ENCODE results near the gene LAMTOR4.

LAMTOR4 gene

DNA sequence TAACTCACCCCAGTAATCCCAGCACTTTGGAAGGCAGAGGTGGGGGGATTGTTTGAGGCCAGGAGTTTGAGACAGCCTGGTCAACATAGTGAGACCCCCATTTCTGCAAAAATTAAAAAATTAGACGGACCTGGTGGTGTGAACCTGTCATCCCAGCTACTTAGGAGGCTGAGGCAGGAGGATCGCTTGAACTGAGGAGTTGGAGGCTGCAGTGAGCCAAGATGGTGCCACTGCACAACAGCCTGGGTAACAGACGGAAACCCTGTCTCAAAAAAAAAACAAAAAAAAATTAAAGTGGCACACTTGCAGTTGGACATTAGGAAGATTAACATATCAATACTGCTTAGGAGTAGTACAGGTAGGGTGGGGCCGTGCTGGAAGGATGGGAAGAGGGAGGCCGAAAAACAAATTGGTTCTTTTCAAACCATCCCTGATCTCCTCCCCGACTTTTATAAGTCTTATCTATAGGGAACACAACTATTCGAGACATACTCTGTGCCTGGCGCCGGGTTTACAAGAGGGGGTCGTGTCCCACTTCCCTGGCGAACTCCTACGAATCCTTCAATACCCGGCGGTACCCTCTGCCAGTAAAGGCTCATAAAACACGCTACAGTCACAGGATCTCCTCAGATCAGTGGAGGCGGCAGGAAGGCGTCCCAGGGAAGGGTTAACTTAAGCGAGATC is 30.2 kb upstream of the LAMTOR4 start:
- H3K4me3 ChIP-seq (ENCODE audit: low read depth, low read length) = peak overlapping the region; percentile 95
- peak overlapping the region; percentile 97 for H3K27ac ChIP-seq
- H3K4me1 ChIP-seq = peaks cover 7% of the 10 kb centered on the region
- H2AFZ ChIP-seq = peak overlapping the region; percentile 97
- H3K4me2 ChIP-seq (ENCODE audit: low read length) = peak overlapping the region; percentile 92
- no peak overlapping the region for H3K9ac ChIP-seq
- TF ChIP-seq, protein P1, sequence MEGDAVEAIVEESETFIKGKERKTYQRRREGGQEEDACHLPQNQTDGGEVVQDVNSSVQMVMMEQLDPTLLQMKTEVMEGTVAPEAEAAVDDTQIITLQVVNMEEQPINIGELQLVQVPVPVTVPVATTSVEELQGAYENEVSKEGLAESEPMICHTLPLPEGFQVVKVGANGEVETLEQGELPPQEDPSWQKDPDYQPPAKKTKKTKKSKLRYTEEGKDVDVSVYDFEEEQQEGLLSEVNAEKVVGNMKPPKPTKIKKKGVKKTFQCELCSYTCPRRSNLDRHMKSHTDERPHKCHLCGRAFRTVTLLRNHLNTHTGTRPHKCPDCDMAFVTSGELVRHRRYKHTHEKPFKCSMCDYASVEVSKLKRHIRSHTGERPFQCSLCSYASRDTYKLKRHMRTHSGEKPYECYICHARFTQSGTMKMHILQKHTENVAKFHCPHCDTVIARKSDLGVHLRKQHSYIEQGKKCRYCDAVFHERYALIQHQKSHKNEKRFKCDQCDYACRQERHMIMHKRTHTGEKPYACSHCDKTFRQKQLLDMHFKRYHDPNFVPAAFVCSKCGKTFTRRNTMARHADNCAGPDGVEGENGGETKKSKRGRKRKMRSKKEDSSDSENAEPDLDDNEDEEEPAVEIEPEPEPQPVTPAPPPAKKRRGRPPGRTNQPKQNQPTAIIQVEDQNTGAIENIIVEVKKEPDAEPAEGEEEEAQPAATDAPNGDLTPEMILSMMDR (IDR thresholded peaks at IDR 0.05) = no peak
- H3K79me2 ChIP-seq = peaks cover 8% of the 10 kb centered on the region
- H3K36me3 ChIP-seq (ENCODE audit: control insufficient read depth, insufficient read depth, low read length) = no peaks in the 10 kb centered on the region
- no peaks in the 10 kb centered on the region for H3K9me3 ChIP-seq (ENCODE audit: control insufficient read depth, low read length)
- no peaks in the 10 kb centered on the region for H3K27me3 ChIP-seq (ENCODE audit: control insufficient read depth, insufficient read depth, low read length)

DNA sequence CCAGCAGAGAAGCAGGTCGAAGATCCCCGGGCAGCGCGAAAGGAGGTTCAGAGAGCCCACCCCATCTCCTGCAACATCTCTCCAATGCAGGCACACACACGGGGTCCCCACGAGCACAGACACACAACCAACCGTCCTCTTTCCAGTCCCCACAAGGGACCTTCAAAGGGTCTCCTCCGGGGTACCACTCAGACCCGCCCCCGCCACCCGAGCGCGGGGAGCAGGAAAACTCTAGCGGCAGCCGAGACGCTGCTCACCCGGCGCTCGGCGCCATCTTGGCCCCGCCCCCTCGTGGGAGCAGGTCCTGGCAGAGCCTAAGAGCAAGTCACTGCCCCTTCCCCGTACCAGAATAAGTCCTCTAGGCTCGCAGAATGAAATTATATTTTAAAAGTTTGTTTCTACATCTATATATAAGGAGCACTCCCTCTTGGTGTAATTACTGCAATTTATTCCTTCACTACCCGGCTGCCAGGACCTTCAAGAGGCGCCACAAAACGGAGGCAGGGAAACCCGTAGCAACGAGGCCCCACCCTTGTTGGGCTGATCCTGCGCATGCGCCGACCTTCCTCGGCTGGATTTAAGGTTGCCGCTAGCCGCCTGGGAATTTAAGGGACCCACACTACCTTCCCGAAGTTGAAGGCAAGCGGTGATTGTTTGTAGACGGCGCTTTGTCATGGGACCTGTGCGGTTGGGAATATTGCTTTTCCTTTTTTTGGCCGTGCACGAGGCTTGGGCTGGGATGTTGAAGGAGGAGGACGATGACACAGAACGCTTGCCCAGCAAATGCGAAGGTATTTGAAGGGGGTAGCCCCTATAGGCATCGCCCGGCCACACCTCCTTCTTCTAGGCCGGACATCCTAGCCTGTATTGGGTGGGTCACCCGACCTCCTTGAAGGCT is 29.4 kb upstream of the LAMTOR4 start, which contains the start of the genes CNPY4 and TAF6:
CNPY4 (plus strand) TSS at position 563 of the 898 bp plus-strand sequence; CDS start at position 674, 111 bp downstream.
TAF6 (minus strand) TSS at position 287 of the 898 bp plus-strand sequence. CDS start 5,149 bp downstream, outside the sequence.
- peak within 1 kb of the TSS; percentile 92 for H3K4me2 ChIP-seq (ENCODE audit: low read length)
- TF ChIP-seq, protein P1 (IDR thresholded peaks at IDR 0.05) = peak; percentile 10
- H3K9me3 ChIP-seq (ENCODE audit: control insufficient read depth, low read length) = no peaks in the 10 kb centered on the region
- H3K4me1 ChIP-seq = peaks cover 7% of the 10 kb centered on the region
- no peaks in the 10 kb centered on the region for H3K36me3 ChIP-seq (ENCODE audit: control insufficient read depth, insufficient read depth, low read length)
- peaks cover 8% of the 10 kb centered on the region for H3K79me2 ChIP-seq
- no peaks in the 10 kb centered on the region for H3K27me3 ChIP-seq (ENCODE audit: control insufficient read depth, insufficient read depth, low read length)
- peak within 1 kb of the TSS; percentile 31 for H3K9ac ChIP-seq
- peak within 1 kb of the TSS; percentile 97 for H3K27ac ChIP-seq
- peak within 1 kb of the TSS; percentile 95 for H3K4me3 ChIP-seq (ENCODE audit: low read depth, low read length)
- peak within 1 kb of the TSS; percentile 97 for H2AFZ ChIP-seq

DNA sequence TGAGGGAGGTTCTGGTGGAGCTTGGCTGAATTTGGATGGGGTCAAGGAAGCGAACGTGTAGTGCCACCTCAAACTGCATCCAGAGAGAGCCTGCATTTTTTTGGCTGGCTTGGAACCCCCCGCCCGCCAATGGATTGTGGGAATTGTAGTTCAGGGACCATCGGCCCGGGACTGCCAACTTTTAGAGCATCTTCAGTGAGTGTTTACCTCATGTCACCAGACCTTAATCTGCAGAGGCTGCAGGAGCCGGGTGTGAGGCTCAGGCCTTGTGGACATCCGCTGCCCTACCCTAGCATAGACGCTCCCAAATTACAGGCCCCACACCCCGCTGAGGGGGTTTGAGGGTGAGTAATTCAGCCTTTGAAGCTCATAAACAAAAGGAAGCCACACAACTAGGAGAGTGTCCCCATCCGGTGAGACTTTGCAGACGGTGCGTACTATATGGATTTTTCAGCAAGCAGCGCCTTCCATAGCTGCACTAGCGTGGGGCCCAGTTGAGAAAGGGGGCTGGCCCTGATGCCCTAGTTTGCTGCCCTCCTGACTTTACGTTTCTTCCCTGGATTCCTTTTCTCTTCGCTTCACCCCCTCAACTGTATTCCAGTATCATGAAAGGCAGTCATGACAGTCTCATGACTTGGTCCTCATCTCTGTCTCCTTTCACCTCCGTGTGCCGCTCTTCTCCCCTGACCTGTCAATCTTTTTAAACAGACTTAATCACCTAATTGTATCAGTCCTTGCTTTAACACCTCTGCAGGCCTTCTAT is 28.6 kb upstream of the LAMTOR4 start:
- Histone ChIP-seq H3K27me3 (ENCODE audit: control insufficient read depth, insufficient read depth, low read length) (no peaks in the 10 kb centered on the region), H3K9ac (no peak overlapping the region), H3K27ac (peak overlapping the region; percentile 97), H3K79me2 (peaks cover 8% of the 10 kb centered on the region), H3K4me3 (ENCODE audit: low read depth, low read length) (peak overlapping the region; percentile 95), H3K4me2 (ENCODE audit: low read length) (peak overlapping the region; percentile 92), H3K4me1 (peaks cover 7% of the 10 kb centered on the region), H3K9me3 (ENCODE audit: control insufficient read depth, low read length) (no peaks in the 10 kb centered on the region), H2AFZ (peak overlapping the region; percentile 97), H3K36me3 (ENCODE audit: control insufficient read depth, insufficient read depth, low read length) (no peaks in the 10 kb centered on the region)
- TF ChIP-seq, protein P1 (IDR thresholded peaks at IDR 0.05) = no peak

DNA sequence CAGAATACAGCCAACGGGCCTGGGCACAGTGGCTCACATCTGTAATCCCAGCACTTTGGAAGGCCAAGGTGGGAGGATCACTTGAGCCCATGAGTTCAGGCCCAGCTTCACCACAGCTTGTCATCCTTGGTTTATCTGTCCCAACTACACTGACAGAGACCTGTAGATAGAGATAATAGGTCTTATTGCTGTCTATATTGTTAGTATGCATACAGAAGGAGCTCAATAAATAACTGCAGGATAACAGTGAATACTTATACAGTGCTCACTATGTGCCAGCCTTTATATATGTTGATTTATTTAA is 28.0 kb upstream of the LAMTOR4 start:
- Histone ChIP-seq H3K4me3 (ENCODE audit: low read depth, low read length) (no peak overlapping the region), H3K79me2 (peaks cover 8% of the 10 kb centered on the region), H3K4me1 (peaks cover 7% of the 10 kb centered on the region), H3K27me3 (ENCODE audit: control insufficient read depth, insufficient read depth, low read length) (no peaks in the 10 kb centered on the region), H3K27ac (peak overlapping the region; percentile 97), H3K9me3 (ENCODE audit: control insufficient read depth, low read length) (no peaks in the 10 kb centered on the region), H3K4me2 (ENCODE audit: low read length) (peak overlapping the region; percentile 92), H2AFZ (no peak overlapping the region), H3K36me3 (ENCODE audit: control insufficient read depth, insufficient read depth, low read length) (no peaks in the 10 kb centered on the region), H3K9ac (no peak overlapping the region)
- TF ChIP-seq, protein P1 (IDR thresholded peaks at IDR 0.05) = no peak
